Brain microvascular endothelial cell (primary cell): ENCODE data around the gene ZNF668.

ENCODE experiments used
- DNase-seq: peaks from one replicate; pipeline ENCODE4 v3.0.0-alpha.2; 2020
- H3K27ac ChIP-seq: fragments of 250-450 bp; sonication (Bioruptor Pico); 2 replicates; pipeline ENCODE4 v1.5.1; 2020; ENCODE audit warnings: mild to moderate bottlenecking, moderate library complexity
- H3K27me3 ChIP-seq: fragments of 250-450 bp; sonication (Bioruptor Pico); replicated peaks from 2 replicates; pipeline ENCODE4 v1.5.1; 2020; ENCODE audit warnings: mild to moderate bottlenecking
- H3K36me3 ChIP-seq: fragments of 250-450 bp; sonication (Bioruptor Pico); replicated peaks from 2 replicates; pipeline ENCODE4 v1.5.1; 2020; ENCODE audit warnings: mild to moderate bottlenecking
- H3K4me3 ChIP-seq: 2 replicates; pipeline ENCODE4 v1.5.1; 2011; ENCODE audit warnings: low read depth, mild to moderate bottlenecking, control low read depth, low read length, moderate library complexity
- in situ Hi-C: cut with HindIII; loops from 2 replicates; pipeline ENCODE4 v1.10.0; 2017; ENCODE audit warnings: low sequenced_read_pairs, low pct_ligation_motif_present
- TF ChIP-seq, protein P1 (sequence below): IDR thresholded peaks from 2 replicates; pipeline ENCODE4 v1.5.1; 2011; ENCODE audit warnings: low read depth, mild to moderate bottlenecking, moderate library complexity, low read length, control low read depth, inconsistent platforms; ENCODE audit errors: missing control alignments

The ZNF668 gene

DNA sequence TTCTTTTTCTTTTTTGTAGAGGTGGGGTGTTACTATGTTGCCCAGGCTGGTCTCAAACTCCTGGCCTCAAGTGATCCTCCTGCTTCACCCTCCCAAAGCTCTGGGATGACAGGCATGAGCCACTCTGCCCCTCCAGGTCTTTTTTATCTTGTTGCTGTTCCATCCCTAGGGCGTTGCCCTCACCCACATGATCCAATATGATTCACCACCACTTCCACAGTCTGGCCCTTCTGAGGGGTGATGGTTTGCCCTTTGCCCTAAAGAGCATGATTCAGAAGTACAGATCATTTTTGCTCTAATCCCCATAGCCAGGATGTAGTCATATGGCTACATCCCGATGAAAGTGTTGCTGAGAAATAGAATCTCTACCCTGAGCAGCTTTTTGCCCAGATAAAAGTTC is 21.9 kb downstream of the ZNF668 start:
- TF ChIP-seq, protein P1, sequence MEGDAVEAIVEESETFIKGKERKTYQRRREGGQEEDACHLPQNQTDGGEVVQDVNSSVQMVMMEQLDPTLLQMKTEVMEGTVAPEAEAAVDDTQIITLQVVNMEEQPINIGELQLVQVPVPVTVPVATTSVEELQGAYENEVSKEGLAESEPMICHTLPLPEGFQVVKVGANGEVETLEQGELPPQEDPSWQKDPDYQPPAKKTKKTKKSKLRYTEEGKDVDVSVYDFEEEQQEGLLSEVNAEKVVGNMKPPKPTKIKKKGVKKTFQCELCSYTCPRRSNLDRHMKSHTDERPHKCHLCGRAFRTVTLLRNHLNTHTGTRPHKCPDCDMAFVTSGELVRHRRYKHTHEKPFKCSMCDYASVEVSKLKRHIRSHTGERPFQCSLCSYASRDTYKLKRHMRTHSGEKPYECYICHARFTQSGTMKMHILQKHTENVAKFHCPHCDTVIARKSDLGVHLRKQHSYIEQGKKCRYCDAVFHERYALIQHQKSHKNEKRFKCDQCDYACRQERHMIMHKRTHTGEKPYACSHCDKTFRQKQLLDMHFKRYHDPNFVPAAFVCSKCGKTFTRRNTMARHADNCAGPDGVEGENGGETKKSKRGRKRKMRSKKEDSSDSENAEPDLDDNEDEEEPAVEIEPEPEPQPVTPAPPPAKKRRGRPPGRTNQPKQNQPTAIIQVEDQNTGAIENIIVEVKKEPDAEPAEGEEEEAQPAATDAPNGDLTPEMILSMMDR = no peak
- no peaks in the 10 kb centered on the region for H3K27me3 ChIP-seq
- no peaks in the 10 kb centered on the region for H3K36me3 ChIP-seq
- peak; percentile 93 for DNase-seq
- H3K27ac ChIP-seq = peak overlapping the region; percentile 62
- H3K4me3 ChIP-seq = no peak overlapping the region
- in situ Hi-C loops = no loop called here

DNA sequence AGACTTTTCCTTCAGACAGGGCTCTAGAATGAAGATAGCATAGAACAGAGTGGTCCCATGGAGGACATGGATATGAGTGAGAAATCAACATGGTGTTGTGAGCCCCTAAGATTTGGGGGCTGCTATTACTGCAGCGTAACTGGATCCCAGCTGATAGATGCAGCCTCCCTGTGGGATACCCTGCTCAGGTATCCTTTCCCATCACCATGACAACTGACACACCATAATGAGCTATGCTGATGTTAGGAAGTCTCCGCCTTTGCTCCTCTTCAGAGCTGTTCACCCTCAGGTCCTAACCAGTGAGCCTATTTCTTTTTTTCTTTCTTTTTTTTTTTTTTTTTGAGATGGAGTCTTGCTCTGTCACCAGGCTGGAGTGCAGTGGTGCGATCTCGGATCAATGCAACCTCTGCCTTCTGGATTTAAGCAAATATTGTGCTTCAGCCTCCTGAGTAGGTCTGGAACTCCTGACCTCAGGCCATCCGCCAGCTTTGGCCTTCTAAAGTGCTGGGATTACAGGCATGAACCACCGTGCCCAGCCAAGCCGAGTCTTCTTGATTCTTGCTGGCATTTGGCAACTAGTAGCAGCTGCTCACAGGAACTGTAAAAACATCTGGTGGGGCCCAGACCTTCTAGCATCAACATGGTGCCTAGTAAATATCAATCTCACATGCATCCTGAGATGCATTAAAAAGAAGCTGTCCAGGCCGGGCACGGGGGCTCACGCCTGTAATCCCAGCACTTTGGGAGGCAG is 23.6 kb downstream of the ZNF668 start:
- Histone ChIP-seq H3K4me3 (no peak overlapping the region), H3K27me3 (no peaks in the 10 kb centered on the region), H3K36me3 (no peaks in the 10 kb centered on the region), H3K27ac (no peak overlapping the region)
- TF ChIP-seq, protein P1 = no peak
- DNase-seq = no peak
- in situ Hi-C loops = no loop called here

DNA sequence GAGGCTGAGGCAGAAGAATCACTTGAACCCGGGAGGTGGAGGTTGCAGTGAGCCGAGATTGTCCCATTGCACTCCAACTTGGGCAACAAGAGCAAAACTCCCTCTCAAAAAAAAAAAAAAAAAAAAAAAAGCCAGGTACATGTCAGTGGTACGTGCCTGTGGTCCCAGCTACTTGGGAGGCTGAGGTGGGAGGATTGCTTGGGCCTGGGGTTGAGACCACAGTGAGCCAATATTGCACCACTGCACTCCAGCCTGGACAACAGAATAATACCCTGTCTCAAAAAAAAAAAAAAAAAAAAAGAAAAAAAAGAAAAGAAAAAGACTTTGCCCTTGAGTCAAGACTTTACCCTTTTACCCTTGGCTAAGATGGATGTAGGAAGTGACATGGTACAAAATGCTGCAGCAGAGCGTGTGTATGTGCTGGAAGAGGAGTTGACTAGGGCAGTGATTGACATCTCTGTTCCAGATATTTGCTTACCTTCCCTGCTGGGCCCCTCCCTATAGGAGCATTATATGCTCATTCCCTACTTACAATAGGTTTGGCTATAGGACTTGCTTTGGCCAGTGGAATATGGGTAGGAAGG is 30.1 kb downstream of the ZNF668 start:
- TF ChIP-seq, protein P1 = no peak
- Histone ChIP-seq H3K4me3 (no peak overlapping the region), H3K36me3 (peaks cover 20% of the 10 kb centered on the region), H3K27ac (no peak overlapping the region), H3K27me3 (no peaks in the 10 kb centered on the region)
- DNase-seq = no peak
- in situ Hi-C loops = no loop called here

DNA sequence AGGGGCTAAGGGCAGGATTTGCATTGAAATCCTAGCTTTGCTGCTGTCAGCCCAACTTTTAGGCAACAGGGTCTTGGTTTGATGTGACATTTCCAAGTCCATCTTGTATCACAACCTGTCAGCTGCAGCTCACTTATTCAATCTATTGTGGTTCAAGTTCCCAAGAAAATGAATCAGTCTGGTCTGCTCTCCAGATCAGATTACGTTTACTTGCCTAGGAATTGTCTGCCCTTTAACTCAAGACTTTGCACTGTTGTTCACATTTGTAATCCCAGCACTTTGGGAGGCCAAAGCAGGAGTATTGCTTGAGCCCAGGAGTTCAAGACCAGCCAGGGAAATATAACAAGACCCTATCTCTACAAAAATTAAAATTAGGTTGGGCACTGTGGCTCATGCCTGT is 30.7 kb downstream of the ZNF668 start:
- TF ChIP-seq, protein P1 = no peak
- Histone ChIP-seq H3K36me3 (peaks cover 27% of the 10 kb centered on the region), H3K4me3 (no peak overlapping the region), H3K27me3 (no peaks in the 10 kb centered on the region), H3K27ac (no peak overlapping the region)
- no peak for DNase-seq
- in situ Hi-C loops = no loop called here

DNA sequence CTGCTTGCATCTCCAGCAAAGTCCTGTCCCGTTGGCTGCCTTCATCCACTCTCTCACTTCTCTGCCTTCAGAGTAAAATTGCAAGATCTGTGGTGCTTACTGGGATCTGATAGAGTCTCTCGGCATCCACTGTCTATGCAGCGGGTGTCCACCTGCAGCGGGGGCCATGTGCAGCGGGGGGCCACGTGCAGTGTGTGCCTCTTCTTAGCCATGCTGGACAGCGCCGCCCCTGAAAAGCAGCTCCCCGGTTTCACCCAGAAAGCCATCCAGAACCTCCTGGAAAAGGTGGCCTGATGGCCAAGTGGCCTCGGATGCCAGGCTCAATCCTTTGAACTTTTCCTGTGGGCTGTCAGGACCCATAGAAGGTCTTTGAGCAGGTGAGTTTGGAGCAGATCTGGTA is 31.2 kb downstream of the ZNF668 start:
- in situ Hi-C loops = no loop called here
- peaks cover 31% of the 10 kb centered on the region for H3K36me3 ChIP-seq
- H3K27ac ChIP-seq = no peak overlapping the region
- H3K27me3 ChIP-seq = no peaks in the 10 kb centered on the region
- no peak for DNase-seq
- H3K4me3 ChIP-seq = no peak overlapping the region
- TF ChIP-seq, protein P1 = no peak

DNA sequence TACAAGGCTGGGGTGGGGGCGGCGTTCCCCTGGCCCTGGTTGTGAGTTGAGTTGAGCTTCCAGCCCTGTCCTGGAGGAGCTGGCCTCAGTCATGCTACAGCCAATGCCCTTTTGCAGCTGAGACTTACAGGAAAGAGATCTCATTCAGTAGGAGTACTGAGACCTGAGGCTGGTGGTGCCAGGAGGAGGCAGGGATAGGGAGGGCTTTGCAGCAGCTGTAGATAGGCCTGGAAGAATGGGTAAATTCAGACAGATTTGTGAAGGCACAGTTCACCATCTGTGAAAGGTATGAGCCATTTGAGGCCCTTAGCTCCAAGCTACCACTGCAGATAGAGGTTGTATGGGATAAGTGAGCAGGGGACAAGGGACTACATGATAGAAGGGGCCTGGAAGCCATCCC is 35.0 kb downstream of the ZNF668 start:
- in situ Hi-C loops = no loop called here
- Histone ChIP-seq H3K4me3 (no peak overlapping the region), H3K36me3 (peaks cover 44% of the 10 kb centered on the region), H3K27me3 (no peaks in the 10 kb centered on the region), H3K27ac (no peak overlapping the region)
- DNase-seq = no peak
- TF ChIP-seq, protein P1 = no peak
